Measurements from ENCODE around the gene SOX5. TPM values are rescaled to one million over a fixed set of nuclear protein-coding genes. Genes with fewer than 3 reads are reported as not detected.

SOX5 gene
- polyA plus RNA-seq, 1 of the 3 experiments (the other 2 are of a cell fraction) = 0.21 TPM

DNA sequence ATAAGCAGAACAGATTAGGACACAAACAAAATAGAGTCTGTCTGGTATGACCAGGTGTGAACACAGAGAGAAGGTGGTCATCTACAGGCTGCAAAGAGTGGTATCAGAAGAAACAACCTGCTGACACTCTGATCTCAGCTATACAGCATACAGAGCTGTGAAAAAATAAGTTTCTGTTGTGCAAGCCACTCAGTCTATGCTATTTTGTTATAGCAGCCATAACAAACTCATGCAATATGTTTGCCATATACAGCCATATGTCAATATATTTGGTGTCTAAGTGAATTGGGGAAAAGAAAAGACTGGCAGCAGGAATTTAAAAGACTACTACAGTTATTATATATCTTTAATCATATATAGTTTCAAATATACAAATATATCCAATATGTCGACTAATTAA is 300.9 kb downstream of the SOX5 start:
- Histone ChIP-seq H4K20me1 (ENCODE audit: insufficient read depth) (no peaks in the 10 kb centered on the region), H3K4me1 (ENCODE audit: control insufficient read depth in 1 of 2, insufficient read depth in 2 of 2, low read depth in 1 of 2, low read length in 1 of 2) (no peaks in the 10 kb centered on the region), H3K4me3 (ENCODE audit: low read depth in 2 of 2, low read length in 1 of 2) (no peak overlapping the region), H3K27me3 (ENCODE audit: insufficient read depth) (no peaks in the 10 kb centered on the region), H3K79me2 (ENCODE audit: insufficient read depth) (no peaks in the 10 kb centered on the region), H2AFZ (ENCODE audit: low read depth) (no peak overlapping the region), H3K9me3 (no peaks in the 10 kb centered on the region), H3F3A (replicated peaks; ENCODE audit: insufficient read depth) (no peaks in the 10 kb centered on the region), H3K9me2 (no peaks in the 10 kb centered on the region), H3K4me2 (no peak overlapping the region), H3K27ac (ENCODE audit: low read depth in 2 of 2, low read length in 1 of 2) (no peak overlapping the region), H3K9ac (no peak overlapping the region), H3K36me3 (replicated peaks in 1 of 2; ENCODE audit: control insufficient read depth in 1 of 2, insufficient read depth in 2 of 2, low read length in 1 of 2) (no peaks in the 10 kb centered on the region)
- 57% methylated on average over 1 of the region's 1 CpG for WGBS (ENCODE audit: low lambda C conversion rate)
- ChIA-PET POLR2A (no interaction called here), CTCF (interaction anchor here (1.3 kb wide), 1 partner anchor 17 kb away, joined by 5 read pairs; no protein-coding TSS in a partner anchor)
- DNase-seq = no peak
- TF ChIP-seq JUND (IDR thresholded peaks at IDR 0.05) = no peak
- TF ChIP-seq, protein P1, sequence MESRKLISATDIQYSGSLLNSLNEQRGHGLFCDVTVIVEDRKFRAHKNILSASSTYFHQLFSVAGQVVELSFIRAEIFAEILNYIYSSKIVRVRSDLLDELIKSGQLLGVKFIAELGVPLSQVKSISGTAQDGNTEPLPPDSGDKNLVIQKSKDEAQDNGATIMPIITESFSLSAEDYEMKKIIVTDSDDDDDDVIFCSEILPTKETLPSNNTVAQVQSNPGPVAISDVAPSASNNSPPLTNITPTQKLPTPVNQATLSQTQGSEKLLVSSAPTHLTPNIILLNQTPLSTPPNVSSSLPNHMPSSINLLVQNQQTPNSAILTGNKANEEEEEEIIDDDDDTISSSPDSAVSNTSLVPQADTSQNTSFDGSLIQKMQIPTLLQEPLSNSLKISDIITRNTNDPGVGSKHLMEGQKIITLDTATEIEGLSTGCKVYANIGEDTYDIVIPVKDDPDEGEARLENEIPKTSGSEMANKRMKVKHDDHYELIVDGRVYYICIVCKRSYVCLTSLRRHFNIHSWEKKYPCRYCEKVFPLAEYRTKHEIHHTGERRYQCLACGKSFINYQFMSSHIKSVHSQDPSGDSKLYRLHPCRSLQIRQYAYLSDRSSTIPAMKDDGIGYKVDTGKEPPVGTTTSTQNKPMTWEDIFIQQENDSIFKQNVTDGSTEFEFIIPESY (IDR thresholded peaks at IDR 0.05; ENCODE audit: borderline replicate concordance, low read depth) = no peak

DNA sequence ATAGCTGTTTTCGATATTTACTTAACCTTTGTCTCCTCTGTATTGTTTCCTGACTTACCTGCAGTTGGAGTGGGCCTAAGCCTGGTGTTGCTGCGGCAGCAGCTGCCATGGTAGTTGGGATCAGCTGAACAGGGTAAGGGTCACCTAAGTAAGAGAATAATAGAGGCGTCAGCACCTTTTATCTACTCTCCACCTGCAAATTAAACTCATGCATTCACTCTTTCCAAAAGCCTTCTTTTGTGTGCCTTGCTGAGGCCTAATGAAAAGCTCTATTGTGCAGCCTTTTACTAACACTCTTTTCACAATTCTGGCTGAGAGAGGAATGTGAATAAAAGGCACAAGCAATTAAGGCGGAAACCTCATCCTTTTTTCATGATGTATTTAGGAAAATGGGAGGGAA is 308.7 kb downstream of the SOX5 start:
- ChIA-PET POLR2A (no interaction called here), CTCF (interaction anchor here (0.9 to 1.6 kb wide), 3 partner anchors 10 to 785 kb away, joined by 3 read pairs; no protein-coding TSS in a partner anchor)
- WGBS (ENCODE audit: low lambda C conversion rate) = 49% methylated on average over 4 of the region's 4 CpGs
- Histone ChIP-seq H3K4me2 (no peak overlapping the region), H3K27ac (ENCODE audit: low read depth in 2 of 2, low read length in 1 of 2) (no peak overlapping the region), H3K9me3 (no peaks in the 10 kb centered on the region), H3K9me2 (no peaks in the 10 kb centered on the region), H3K4me1 (ENCODE audit: control insufficient read depth in 1 of 2, insufficient read depth in 2 of 2, low read depth in 1 of 2, low read length in 1 of 2) (peaks cover 0 to 2% of the 10 kb centered on the region in 2 experiments; a peak in 1 of 4 replicates), H2AFZ (ENCODE audit: low read depth) (no peak overlapping the region), H3K36me3 (replicated peaks in 1 of 2; ENCODE audit: control insufficient read depth in 1 of 2, insufficient read depth in 2 of 2, low read length in 1 of 2) (no peaks in the 10 kb centered on the region), H3K9ac (no peak overlapping the region), H3K27me3 (ENCODE audit: insufficient read depth) (no peaks in the 10 kb centered on the region), H3K79me2 (ENCODE audit: insufficient read depth) (no peaks in the 10 kb centered on the region), H3K4me3 (ENCODE audit: low read depth in 2 of 2, low read length in 1 of 2) (no peak overlapping the region), H4K20me1 (ENCODE audit: insufficient read depth) (no peaks in the 10 kb centered on the region), H3F3A (replicated peaks; ENCODE audit: insufficient read depth) (no peaks in the 10 kb centered on the region)
- no peak for DNase-seq
- no peak for TF ChIP-seq SMC3 (IDR thresholded peaks at IDR 0.05; ENCODE audit: low read depth, low read length)
- TF ChIP-seq MXI1 (IDR thresholded peaks at IDR 0.05; ENCODE audit: low read depth, low read length) = no peak
- TF ChIP-seq, protein P2, sequence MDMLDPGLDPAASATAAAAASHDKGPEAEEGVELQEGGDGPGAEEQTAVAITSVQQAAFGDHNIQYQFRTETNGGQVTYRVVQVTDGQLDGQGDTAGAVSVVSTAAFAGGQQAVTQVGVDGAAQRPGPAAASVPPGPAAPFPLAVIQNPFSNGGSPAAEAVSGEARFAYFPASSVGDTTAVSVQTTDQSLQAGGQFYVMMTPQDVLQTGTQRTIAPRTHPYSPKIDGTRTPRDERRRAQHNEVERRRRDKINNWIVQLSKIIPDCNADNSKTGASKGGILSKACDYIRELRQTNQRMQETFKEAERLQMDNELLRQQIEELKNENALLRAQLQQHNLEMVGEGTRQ (IDR thresholded peaks at IDR 0.05; ENCODE audit: borderline replicate concordance, low read depth, low read length) = no peak
- TF ChIP-seq, protein P3, sequence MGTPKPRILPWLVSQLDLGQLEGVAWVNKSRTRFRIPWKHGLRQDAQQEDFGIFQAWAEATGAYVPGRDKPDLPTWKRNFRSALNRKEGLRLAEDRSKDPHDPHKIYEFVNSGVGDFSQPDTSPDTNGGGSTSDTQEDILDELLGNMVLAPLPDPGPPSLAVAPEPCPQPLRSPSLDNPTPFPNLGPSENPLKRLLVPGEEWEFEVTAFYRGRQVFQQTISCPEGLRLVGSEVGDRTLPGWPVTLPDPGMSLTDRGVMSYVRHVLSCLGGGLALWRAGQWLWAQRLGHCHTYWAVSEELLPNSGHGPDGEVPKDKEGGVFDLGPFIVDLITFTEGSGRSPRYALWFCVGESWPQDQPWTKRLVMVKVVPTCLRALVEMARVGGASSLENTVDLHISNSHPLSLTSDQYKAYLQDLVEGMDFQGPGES (IDR thresholded peaks at IDR 0.05; ENCODE audit: low read depth, low read length) = no peak
- TF ChIP-seq SIN3A (IDR thresholded peaks at IDR 0.05; ENCODE audit: borderline replicate concordance, low read depth, low read length) = no peak

All from SK-N-SH (cell line).